K562 (cell line): Measurements from ENCODE around the gene ZNF574. TPM values are rescaled to one million over a fixed set of nuclear protein-coding genes. Genes with fewer than 3 reads are reported as not detected.
A peak's percentile ranks its signal among the peaks of the same experiment; 100 is the strongest.

Source experiments
- ATAC-seq: fragments of 200-7000 bp; cut with Tn5 transposase; 3 replicates; pipeline ENCODE4 v1.9.1; 2020; ENCODE audit warnings: moderate library complexity
- BruUV-seq: library from RNA; stranded (reverse); fragments of 400-500 nt; replicated peaks from 2 replicates; lab custom pipeline; 2021; lab: Mats Ljungman, UMichigan
- CTCF ChIA-PET: fragments of 300-600 bp; formaldehyde crosslinking; extraction: SDS; loops from one replicate; lab custom pipeline; 2021; ENCODE audit warnings: low intra/inter-chr PET ratio; lab: Yijun Ruan, JAX
- POLR2A ChIA-PET: fragments of 300-600, 350-650 bp; sonication (Branson Sonifier 250); formaldehyde crosslinking; extraction: SDS; loops from one replicate; lab custom pipeline; 2021; ENCODE audit warnings: antibody characterized with exemption, inconsistent platforms; lab: Yijun Ruan, JAX
- DNase-seq, 4 experiments: peaks; one replicate each; pipeline versions ENCODE4 v3.0.0 to v3.0.0-alpha.2; 2011 to 2018; ENCODE audit warnings: low spot score in 3 of 4, mixed read lengths in 3 of 4; ENCODE audit errors: extremely low read depth in 1 of 4
- FAIRE-seq: peaks from 2 replicates; lab custom pipeline; 2011; peaks lifted over from hg19 to GRCh38; lab: Jason Lieb, UNC
- H2AFZ ChIP-seq: 2 replicates; pipeline ENCODE4 v1.6.0; 2011; ENCODE audit warnings: low read depth, low read length, control low read depth, inconsistent platforms
- H3K27ac ChIP-seq: fragments of 200-600 bp; 3 replicates; pipeline ENCODE4 v1.8.0; 2011; ENCODE audit warnings: low read depth, mild to moderate bottlenecking, control low read depth, inconsistent platforms, low read length, moderate library complexity, mixed read lengths; ENCODE audit errors: extremely low read depth
- H3K27me3 ChIP-seq, 2 experiments: fragments of 300-600 bp in 1 of 2; 2 replicates in 1 of 2; 3 replicates in 1 of 2; pipeline versions ENCODE4 v1.6.0 to v1.8.0; 2011; ENCODE audit warnings: inconsistent platforms in 2 of 2, low read length in 2 of 2, mild to moderate bottlenecking in 1 of 2, mixed read lengths in 1 of 2, moderate library complexity in 1 of 2; ENCODE audit not compliant: control insufficient read depth in 2 of 2, insufficient read depth in 2 of 2
- H3K36me3 ChIP-seq: fragments of 300-600 bp; 3 replicates; pipeline ENCODE4 v1.8.0; 2011; ENCODE audit warnings: mild to moderate bottlenecking, low read length, inconsistent platforms; ENCODE audit not compliant: control insufficient read depth, insufficient read depth
- H3K4me1 ChIP-seq, 2 experiments: fragments of 200-600 bp in 1 of 2; replicated peaks in 1 of 2; 2 replicates in 1 of 2; 3 replicates in 1 of 2; pipeline versions ENCODE4 v1.5.1 to v1.8.0; 2011; ENCODE audit warnings: inconsistent platforms in 2 of 2, low read length in 2 of 2, mild to moderate bottlenecking in 1 of 2, mixed read lengths in 1 of 2, moderate library complexity in 1 of 2; ENCODE audit not compliant: control insufficient read depth in 2 of 2, insufficient read depth in 2 of 2
- H3K4me2 ChIP-seq: 2 replicates; pipeline ENCODE4 v1.6.1; 2011; ENCODE audit warnings: low read length, control low read depth, inconsistent platforms, mixed read lengths; ENCODE audit not compliant: insufficient read depth
- H3K4me3 ChIP-seq: fragments of 200-600 bp; sonication (generic), shearing (Covaris generic); 2 replicates; pipeline ENCODE4 v1.5.1; 2016; ENCODE audit warnings: control low read depth, inconsistent platforms
- H3K79me2 ChIP-seq: fragments of 200-600 bp; 3 replicates; pipeline ENCODE4 v1.8.0; 2011; ENCODE audit warnings: low read length, inconsistent platforms; ENCODE audit not compliant: control insufficient read depth, insufficient read depth
- H3K9ac ChIP-seq, 2 experiments: 2 replicates each; pipeline versions ENCODE4 v1.6.0 to v1.6.1; 2011; ENCODE audit warnings: low read depth in 2 of 2, low read length in 2 of 2, control low read depth in 1 of 2, inconsistent platforms in 1 of 2, mild to moderate bottlenecking in 1 of 2, mixed read lengths in 1 of 2; ENCODE audit not compliant: insufficient read depth in 1 of 2
- H3K9me1 ChIP-seq: one replicate; pipeline ENCODE4 v1.6.0; 2011; ENCODE audit warnings: inconsistent platforms, mild to moderate bottlenecking, low read length, moderate library complexity; ENCODE audit not compliant: control insufficient read depth, insufficient read depth
- H3K9me3 ChIP-seq: replicated peaks from 2 replicates; pipeline ENCODE4 v1.5.1; 2011; ENCODE audit warnings: low read depth, low read length, inconsistent platforms; ENCODE audit not compliant: control insufficient read depth, insufficient read depth
- H4K20me1 ChIP-seq: replicated peaks from 2 replicates; pipeline ENCODE4 v1.6.1; 2011; ENCODE audit warnings: low read length, inconsistent platforms, mixed read lengths; ENCODE audit not compliant: control insufficient read depth, insufficient read depth
- ADNP ChIP-seq: fragments of 200-800 bp; sonication (Bioruptor generic); IDR thresholded peaks from 2 replicates; pipeline ENCODE4 v1.6.1; 2016; ENCODE audit warnings: missing genetic modification characterization, missing compliant biosample characterization
- NFYB ChIP-seq: IDR thresholded peaks from 2 replicates; pipeline ENCODE4 v1.6.1; 2011; ENCODE audit warnings: mild to moderate bottlenecking, moderate library complexity; ENCODE audit not compliant: insufficient read length; ENCODE audit errors: extremely low read depth
- RBM25 ChIP-seq: fragments of 200-400 bp; formaldehyde crosslinking; IDR thresholded peaks from 2 replicates; pipeline ENCODE4 v1.6.1; 2018; ENCODE audit warnings: low read length, low read depth, moderate library complexity; ENCODE audit not compliant: severe bottlenecking
- ZNF239 ChIP-seq: fragments of 250-450 bp; sonication (Bioruptor Pico); IDR thresholded peaks from 2 replicates; pipeline ENCODE4 v1.4.0; 2020; ENCODE audit warnings: mild to moderate bottlenecking
- ZNF263 ChIP-seq: sonication (generic); formaldehyde crosslinking; IDR thresholded peaks from 2 replicates; pipeline ENCODE4 v1.8.0; 2022; ENCODE audit warnings: mild to moderate bottlenecking, missing genetic modification reagents, borderline replicate concordance
- WGBS: fragments of 100-300 bp; shearing (Covaris generic); methylation state at CpG from one replicate; pipeline ENCODE4 v1.1.6; 2016; ENCODE audit warnings: low coverage, mixed read lengths; ENCODE audit not compliant: insufficient coverage; ENCODE audit errors: missing lambda C conversion rate; 5-methylcytosine and 5-hydroxymethylcytosine counted together
- in situ Hi-C: fragments of 300-500 bp; cut with MboI; formaldehyde crosslinking; loops from 4 replicates; pipeline ENCODE4 v1.15.0; 2018; ENCODE audit warnings: inconsistent platforms, mixed read lengths
- intact Hi-C: fragments of 100-400 bp; cut with micrococcal nuclease; formaldehyde crosslinking; loops from 2 replicates; pipeline ENCODE4 v1.14.2; 2022
- polyA plus RNA-seq, 8 experiments: library from polyadenylated mRNA; depleted of rRNA in 4 of 8; stranded (reverse) in 5 of 8; unstranded in 3 of 8; fragments of >200 nt; fragmentation: Nextera tagmentation in 2 of 8; fragmentation: Illumina TruSeq in 1 of 8; extraction: Ambion mirVana in 2 of 8; extraction: Trizol in 1 of 8; gene quantifications; 2 replicates each; pipeline versions ENCODE4 v1.2.1 to v1.2.3, GENCODE V29; 2011 to 2014; ENCODE audit warnings: inconsistent platforms in 1 of 8, missing spikeins in 1 of 8
- total RNA-seq, 7 experiments: library from RNA; depleted of rRNA in 6 of 7; stranded (reverse); fragments of >200 nt in 6 of 7; fragmentation: Illumina TruSeq in 2 of 7; extraction: Trizol in 2 of 7; gene quantifications; 2 replicates each; pipeline versions ENCODE4 v1.2.1 to v1.2.3, GENCODE V29; 2011 to 2021; ENCODE audit warnings: low replicate concordance in 1 of 7

The ZNF574 gene
- total and polyA plus RNA-seq, 9 of the 15 experiments (the other 6 are each of a cell fraction or from before 2014, with no cell fraction given): 0.24 to 20.7 (median 8.4) TPM

DNA sequence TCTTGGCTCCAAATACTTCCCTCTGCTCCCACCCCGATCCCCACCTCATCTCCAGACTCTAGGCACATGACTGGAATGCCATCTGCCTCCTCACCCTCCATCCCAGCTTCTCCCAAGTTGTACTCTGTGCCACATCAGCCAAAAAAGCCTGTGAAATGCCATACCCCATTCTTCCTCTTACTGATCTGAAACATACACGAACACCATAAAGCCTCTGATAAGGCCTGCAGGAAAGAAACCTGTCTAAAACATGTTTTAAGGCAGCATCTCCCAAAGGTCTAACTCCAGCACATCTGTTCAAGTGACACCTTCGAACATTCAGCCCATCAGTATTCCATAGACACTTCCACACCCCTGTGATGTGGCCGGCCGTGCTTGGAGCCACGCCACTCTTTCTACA is 11.5 kb upstream of the ZNF574 start:
- TF ChIP-seq RBM25 (peak; percentile 39), ZNF239 (CRISPR knock-in tag) (peak; percentile 95), NFYB (no peak)
- no peak for FAIRE-seq
- no TSS peak for BruUV-seq
- no peak for DNase-seq
- Histone ChIP-seq H3K27ac (no peak overlapping the region), H3K36me3 (no peaks in the 10 kb centered on the region), H3K9ac (no peak overlapping the region), H2AFZ (no peak overlapping the region), H3K79me2 (no peaks in the 10 kb centered on the region), H4K20me1 (no peaks in the 10 kb centered on the region), H3K4me1 (peaks cover 3 to 21% of the 10 kb centered on the region in 2 experiments; a peak in 4 of 5 replicates), H3K4me3 (no peak overlapping the region), H3K27me3 (peaks cover 12 to 49% of the 10 kb centered on the region in 2 experiments; a peak in 4 of 5 replicates), H3K4me2 (no peak overlapping the region), H3K9me3 (no peaks in the 10 kb centered on the region), H3K9me1 (no peaks in the 10 kb centered on the region)
- in situ Hi-C loops: no loop called here
- 5% methylated on average over 6 of the region's 6 CpGs for WGBS
- ChIA-PET CTCF (no interaction called here), POLR2A (interaction anchor here (0.6 to 1.1 kb wide), 2 partner anchors 9 to 241 kb away, joined by 3 to 5 read pairs; no protein-coding TSS in a partner anchor)
- no peak for ATAC-seq
- intact Hi-C loops: no loop called here

DNA sequence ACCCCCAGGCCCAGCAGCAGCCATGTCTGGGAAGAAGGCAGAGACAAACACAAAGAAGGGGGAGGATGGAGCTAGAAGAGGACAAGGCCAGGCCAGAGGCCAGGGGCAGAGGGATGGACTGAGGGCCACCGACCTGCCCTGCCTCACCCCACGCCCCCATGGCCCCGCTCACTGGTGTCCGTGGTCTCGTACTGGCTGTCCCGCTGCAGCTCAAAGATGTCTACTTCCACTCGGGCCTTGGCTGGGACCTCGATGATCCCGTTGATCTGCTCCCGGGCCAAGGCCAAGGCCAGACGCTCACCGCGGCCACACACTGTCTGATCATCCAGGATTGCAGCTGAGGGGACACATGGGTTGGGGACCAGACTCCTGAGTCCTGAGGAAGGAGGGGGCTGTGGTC is 10.9 kb upstream of the ZNF574 start:
- Histone ChIP-seq H3K9me3 (no peaks in the 10 kb centered on the region), H3K79me2 (no peaks in the 10 kb centered on the region), H3K4me2 (no peak overlapping the region), H3K27me3 (peaks cover 12 to 43% of the 10 kb centered on the region in 2 experiments; a peak in 4 of 5 replicates), H3K9ac (peak overlapping the region in 1 of 2 experiments; percentile 48; a peak in 1 of 4 replicates), H3K36me3 (no peaks in the 10 kb centered on the region), H3K4me1 (peaks cover 3 to 27% of the 10 kb centered on the region in 2 experiments; a peak in 4 of 5 replicates), H3K9me1 (no peaks in the 10 kb centered on the region), H3K27ac (no peak overlapping the region), H3K4me3 (no peak overlapping the region), H2AFZ (no peak overlapping the region), H4K20me1 (no peaks in the 10 kb centered on the region)
- BruUV-seq: no TSS peak
- TF ChIP-seq ADNP (tag) (no peak), ZNF263 (0 out of 2 replicates have a peak, but pooled peaks have one; percentile 27)
- DNase-seq (no peak), FAIRE-seq (no peak), ATAC-seq (no peak)
- in situ Hi-C loops (no loop called here), intact Hi-C loops (no loop called here)
- ChIA-PET CTCF (no interaction called here), POLR2A (interaction anchor here (1.1 kb wide), 1 partner anchor 8 kb away, joined by 5 read pairs; no protein-coding TSS in a partner anchor)
- WGBS: 8% methylated on average over 13 of the region's 13 CpGs
